8988T (cell line): ENCODE data around the gene ST3GAL6.

Experiments used
- DNase-seq: peaks from one replicate; pipeline ENCODE4 v3.0.0; 2011

Gene ST3GAL6

DNA sequence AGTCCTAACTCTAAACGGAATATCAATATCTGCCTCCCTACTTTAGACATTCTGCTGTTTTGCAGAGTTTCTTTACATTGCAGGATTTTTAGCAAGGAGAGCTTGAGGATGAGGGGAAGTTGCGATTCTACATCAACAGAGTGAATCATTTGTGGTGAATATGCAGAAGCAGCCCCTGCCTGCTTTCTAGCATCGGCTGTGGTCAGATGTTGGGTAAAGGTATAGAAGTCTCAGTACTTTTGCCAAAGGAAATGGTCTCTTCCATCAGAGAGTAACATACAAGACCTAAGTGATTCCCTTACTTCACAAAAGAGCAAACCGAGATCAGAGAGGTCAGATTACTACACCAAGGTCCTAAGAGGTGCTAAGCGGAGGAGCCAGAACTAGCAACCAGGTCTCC is 15.2 kb downstream of the ST3GAL6 start:
- DNase-seq, result no peak

DNA sequence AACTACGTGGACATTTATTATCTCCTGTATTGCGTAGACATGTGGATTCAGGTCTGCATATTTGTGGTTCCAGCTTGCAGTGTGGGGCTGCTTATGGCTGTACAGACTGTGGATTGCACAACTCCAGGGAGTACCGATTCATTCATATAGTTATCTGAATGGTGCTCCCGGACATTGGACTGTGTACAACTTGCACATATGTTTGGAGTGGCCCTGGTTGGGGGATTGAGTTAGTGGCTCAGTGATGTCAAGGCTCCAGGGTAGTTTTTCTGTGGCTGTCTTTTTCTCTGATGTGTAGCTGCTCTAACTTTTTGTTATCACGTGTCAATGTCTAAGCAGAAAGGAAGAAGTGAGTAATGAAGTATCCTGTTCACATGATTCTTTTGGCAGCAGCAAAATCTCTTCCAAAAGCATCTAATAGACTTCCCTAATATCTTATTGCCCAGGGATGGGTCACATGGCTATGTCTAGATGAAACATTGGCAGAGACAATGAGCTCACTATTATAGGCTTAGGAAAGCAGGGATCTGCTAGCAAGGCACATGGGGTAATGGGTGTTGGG is 15.8 kb downstream of the ST3GAL6 start:
- no peak for DNase-seq

DNA sequence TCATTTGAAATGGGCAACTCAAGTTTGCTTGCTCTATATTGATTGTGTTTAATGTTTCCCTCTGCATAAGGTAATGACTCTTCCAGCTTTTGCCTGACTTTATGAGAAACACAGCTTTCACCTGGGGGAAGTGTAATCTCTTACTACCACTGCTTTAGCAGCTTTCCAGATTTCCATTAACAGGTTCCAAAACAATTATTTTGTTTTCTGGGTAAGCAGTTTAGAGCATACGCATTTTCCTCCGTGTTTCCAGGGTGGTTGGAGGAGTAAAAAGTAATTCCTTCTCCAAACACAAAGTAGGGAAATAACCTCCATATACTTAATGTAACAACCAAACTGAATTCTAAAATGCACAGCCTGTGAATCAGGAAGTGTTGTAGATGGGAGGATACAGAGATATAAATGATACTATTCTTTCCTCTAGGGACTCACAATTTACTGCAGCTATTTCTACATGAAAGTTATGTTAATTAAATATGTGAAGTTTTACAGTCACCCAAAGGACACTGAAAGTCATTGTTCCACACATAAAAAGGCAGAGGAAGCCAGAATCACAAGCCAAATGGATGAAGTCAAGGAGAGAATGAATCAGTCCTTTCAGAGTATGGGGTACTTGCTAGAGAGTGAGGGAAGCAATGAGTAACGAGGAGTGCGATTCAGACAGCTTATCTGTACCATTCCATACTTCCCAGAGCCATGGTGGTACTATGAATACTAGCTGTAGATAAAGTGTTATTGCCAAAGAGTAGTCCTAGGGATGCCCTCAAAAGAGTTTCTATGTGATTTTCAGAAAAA is 16.6 kb downstream of the ST3GAL6 start:
- no peak for DNase-seq

GRCh38 chr3:98780343-98780742 is 17.2 kb downstream of the ST3GAL6 start:
- no peak for DNase-seq

- DNase-seq, result no peak
Measured at GRCh38 chr3:98782824-98783500, 19.8 kb downstream of the ST3GAL6 start.

GRCh38 chr3:98784042-98784441 is 20.9 kb downstream of the ST3GAL6 start:
- no peak for DNase-seq

GRCh38 chr3:98784666-98785600 is 21.8 kb downstream of the ST3GAL6 start:
- DNase-seq, result no peak

DNA sequence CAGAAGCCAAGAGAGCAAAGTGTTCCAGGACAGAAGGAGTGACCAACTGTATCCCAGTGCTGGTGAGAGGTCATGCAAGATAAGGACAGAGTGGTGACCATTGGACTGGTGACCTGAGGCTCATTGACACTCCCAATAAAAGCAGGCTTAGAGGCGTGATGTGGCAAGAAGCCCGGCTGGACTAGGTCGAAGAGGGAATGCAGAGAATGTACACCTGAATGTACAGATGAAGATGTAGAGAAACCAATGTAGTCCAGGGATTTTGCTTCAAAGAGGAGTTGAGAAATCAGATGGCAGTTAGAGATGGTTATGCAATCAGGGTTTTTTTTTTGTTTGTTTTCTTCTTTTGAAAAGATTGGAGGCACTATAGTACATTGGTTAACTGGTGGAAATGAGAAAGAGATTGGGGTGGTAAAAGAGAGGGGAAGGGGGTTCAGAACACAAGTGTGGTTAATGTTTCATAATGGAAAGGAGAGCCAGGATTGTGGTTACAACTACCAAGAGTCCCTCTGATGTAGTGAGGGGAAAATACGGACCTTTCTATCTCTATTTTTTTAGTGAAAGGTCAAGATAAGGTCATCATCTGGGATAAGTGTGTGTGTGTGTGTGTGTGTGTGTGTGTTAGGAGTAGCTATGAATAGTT is 23.3 kb downstream of the ST3GAL6 start:
- DNase-seq, result no peak

- DNase-seq, result no peak
Measured at GRCh38 chr3:98787181-98787580, 24.0 kb downstream of the ST3GAL6 start.

GRCh38 chr3:98788651-98789050 is 25.5 kb downstream of the ST3GAL6 start:
- DNase-seq, result no peak

DNA sequence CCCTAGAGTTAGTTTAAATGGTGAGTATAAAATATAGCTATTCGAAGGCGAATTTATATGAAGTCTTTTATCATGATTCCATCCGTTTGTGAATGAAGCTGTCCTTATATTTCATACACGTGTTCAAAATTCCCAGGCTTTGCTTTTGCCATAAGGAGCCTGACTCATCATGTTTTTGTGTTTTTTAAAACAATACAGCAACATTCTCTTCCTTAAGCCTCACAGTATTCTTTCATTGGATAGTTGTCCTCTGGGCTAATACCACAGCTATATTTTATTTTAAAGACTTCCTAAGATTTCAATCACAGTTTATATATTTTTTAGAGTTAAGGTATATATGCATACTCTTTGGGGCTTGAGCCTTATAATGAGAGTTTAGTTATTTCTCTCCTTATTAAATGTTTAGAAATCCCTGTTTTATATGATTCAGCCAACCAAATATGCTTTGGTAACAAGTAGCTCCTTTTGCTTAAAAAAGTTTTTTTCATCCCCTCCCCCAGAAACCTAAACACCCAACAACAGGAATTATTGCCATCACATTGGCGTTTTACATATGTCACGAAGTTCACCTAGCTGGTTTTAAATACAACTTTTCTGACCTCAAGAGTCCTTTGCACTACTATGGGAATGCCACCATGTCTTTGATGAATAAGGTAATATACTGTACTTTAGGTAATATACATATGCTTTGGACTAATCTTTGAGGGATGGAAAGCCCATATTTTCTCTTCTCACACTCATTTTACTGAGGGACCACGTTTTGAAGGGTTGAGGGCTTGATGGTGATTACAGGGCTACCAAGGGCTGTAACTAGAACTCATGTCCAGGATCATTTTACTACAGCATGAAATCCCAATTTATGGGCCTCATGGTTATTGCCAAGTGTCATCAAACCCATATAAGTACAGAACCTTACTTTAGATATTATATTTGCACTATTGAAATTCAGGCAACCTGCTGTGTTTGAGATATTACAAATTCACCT is 28.5 kb downstream of the ST3GAL6 start:
- DNase-seq, result no peak

DNA sequence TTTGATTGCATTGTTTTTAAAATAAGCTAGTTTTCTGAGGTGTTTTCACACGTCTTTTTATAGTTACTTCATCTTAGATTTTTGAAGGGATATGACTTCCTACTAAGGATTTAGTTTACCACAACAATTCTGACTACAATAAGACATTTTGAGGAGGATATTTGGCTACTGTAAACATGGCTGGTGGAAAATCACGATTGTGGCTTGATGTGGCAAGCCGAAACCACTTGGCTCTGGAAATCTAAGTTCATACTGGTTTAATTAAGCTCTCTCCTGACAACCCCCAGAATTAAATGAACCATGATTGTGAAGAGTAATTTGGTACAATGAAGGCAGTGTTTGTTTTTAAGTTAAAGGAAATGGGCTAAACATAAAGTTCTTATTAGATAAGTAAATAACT is 30.8 kb downstream of the ST3GAL6 start:
- no peak for DNase-seq

GRCh38 chr3:98796334-98796733 is 33.2 kb downstream of the ST3GAL6 start:
- DNase-seq, result no peak

DNA sequence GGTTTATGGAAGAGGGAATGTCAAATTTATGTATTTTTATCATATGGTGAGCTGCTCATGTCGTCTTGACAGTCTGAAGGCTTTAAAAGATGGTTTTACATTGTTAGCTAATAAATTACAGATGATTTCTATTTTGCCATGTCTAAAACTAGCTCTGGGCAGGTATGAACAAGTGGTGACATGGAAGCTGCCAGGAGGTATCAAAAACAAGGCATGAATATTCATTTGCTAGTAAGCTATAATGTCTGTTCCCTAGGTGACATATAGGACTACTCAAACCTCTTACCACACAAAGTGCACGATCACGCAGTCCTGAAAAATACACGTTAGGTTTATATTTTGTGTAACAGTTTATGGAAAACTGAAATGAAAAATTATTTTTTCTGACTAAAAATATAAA is 34.8 kb downstream of the ST3GAL6 start:
- no peak for DNase-seq

- no peak for DNase-seq
Measured at GRCh38 chr3:98798820-98799219, 35.7 kb downstream of the ST3GAL6 start.

GRCh38 chr3:98799479-98799878 is 36.3 kb downstream of the ST3GAL6 start:
- DNase-seq, result no peak

GRCh38 chr3:98800401-98800800 is 37.3 kb downstream of the ST3GAL6 start:
- no peak for DNase-seq

- DNase-seq, result no peak
Measured at GRCh38 chr3:98801043-98801747, 38.1 kb downstream of the ST3GAL6 start.

DNA sequence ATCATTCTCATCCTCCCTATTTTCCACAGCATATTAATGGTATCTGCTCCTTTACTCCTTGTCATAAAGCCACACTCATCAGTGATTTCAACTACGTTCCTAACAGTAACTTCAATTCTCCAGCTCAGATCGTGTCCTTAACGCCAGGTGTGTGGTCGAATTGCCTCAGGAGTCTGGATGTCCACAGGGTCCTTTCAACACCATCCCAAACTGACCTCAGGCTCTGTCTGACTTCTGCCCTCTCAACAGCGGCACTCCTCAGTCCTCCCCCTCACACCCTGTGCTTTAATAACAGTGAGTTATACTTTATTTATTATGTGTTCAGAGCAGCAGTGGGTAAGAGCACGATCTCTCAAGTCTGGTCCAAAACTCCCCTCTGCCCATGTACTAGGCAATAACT is 42.4 kb downstream of the ST3GAL6 start:
- no peak for DNase-seq

DNA sequence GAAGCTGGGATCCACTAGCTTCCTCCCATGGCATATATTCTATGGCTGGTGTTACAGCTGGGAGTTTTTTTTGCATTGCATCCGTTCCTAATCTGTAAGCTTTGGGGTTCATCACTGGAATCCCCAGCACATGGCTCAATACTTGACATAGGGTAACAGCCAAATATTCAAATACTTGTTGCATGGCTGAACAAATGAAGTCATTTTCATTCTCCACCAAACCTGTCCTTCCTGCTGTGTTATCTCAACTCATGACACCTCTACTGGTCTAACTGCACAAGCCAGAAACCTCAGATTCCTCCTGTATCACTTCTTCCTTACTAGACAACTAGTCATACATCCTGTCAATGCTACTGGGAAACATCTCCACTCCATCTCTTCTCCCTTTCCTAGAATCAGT is 43.4 kb downstream of the ST3GAL6 start:
- no peak for DNase-seq

DNA sequence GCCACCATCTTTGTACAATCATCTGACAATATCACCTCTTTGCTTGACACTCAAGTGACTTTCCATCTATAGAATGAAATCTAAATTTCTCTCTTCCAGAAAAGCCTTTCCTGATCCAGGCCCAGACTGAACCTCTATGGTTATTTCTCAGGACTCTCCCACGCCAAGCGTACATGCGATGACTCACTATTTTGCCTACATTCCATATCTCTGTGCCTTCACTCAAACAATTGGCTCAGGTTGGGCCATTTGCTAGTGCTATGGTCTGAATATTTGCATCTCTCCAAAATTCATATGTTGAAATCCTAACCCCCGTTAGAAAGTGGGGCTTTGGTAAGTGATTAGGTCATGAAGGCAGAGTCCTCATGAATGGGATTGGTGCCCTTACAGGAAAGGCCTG is 43.9 kb downstream of the ST3GAL6 start:
- no peak for DNase-seq
